A549 (cell line): ENCODE results near the gene TXLNG.

Experiments used
- CEBPB ChIP-seq, 2 experiments: fragments of >200 bp in 1 of 2; sonication (Bioruptor Twin) in 1 of 2; formaldehyde crosslinking in 1 of 2; IDR thresholded peaks; 2 replicates each; pipeline ENCODE4 v1.6.1; 2012 to 2016
- CHD2 ChIP-seq: fragments of 150-350 bp; IDR thresholded peaks from 2 replicates; pipeline ENCODE4 v1.6.1; 2014; ENCODE audit warnings: low read length; ENCODE audit not compliant: partially characterized antibody
- CTCF ChIP-seq: fragments of >200 bp; sonication (Bioruptor Twin); formaldehyde crosslinking; IDR thresholded peaks from 3 replicates; pipeline ENCODE4 v1.5.1; 2016
- HES2 ChIP-seq: fragments of >200 bp; sonication (Bioruptor Twin); formaldehyde crosslinking; IDR thresholded peaks from 2 replicates; pipeline ENCODE4 v1.6.1; 2016
- HOXA7 ChIP-seq: fragments of 250-450 bp; sonication (Bioruptor Pico); IDR thresholded peaks from 2 replicates; pipeline ENCODE4 v1.5.0; 2020; ENCODE audit warnings: mild to moderate bottlenecking, moderate library complexity
- JUN ChIP-seq, 2 experiments: fragments of >200 bp; sonication (Bioruptor Twin); formaldehyde crosslinking; IDR thresholded peaks; 2 replicates in 1 of 2; 3 replicates in 1 of 2; pipeline ENCODE4 v1.6.1; 2016 to 2017
- RAD21 ChIP-seq, 2 experiments: fragments of >200 bp in 1 of 2; sonication (Bioruptor Twin) in 1 of 2; formaldehyde crosslinking in 1 of 2; IDR thresholded peaks in 1 of 2; conservative IDR thresholded peaks in 1 of 2; 2 replicates in 1 of 2; 3 replicates in 1 of 2; pipeline ENCODE4 v1.6.1; 2012 to 2018; ENCODE audit warnings: inconsistent platforms in 1 of 2
- REST ChIP-seq: fragments of 200-600 bp; sonication (generic); IDR thresholded peaks from 2 replicates; pipeline ENCODE4 v1.6.1; 2016; ENCODE audit warnings: antibody characterized with exemption, mild to moderate bottlenecking, moderate library complexity
- RFX5 ChIP-seq: fragments of 450-650 bp; IDR thresholded peaks from 2 replicates; pipeline ENCODE4 v1.7.1; 2014; ENCODE audit warnings: antibody characterized with exemption, mild to moderate bottlenecking, moderate library complexity
- TP53 ChIP-seq: fragments of 250-450 bp; sonication (Bioruptor Pico); IDR thresholded peaks from 2 replicates; pipeline ENCODE4 v1.5.0; 2021; ENCODE audit warnings: mild to moderate bottlenecking, moderate library complexity
- TF ChIP-seq, protein P1 (sequence below): IDR thresholded peaks from 2 replicates; pipeline ENCODE4 v1.6.1; 2012
- TF ChIP-seq, protein P2 (sequence below): fragments of 250-450 bp; sonication (Bioruptor Pico); IDR thresholded peaks from 2 replicates; pipeline ENCODE4 v1.5.0; 2021; ENCODE audit warnings: mild to moderate bottlenecking, moderate library complexity, borderline replicate concordance

- TF ChIP-seq, protein P1, sequence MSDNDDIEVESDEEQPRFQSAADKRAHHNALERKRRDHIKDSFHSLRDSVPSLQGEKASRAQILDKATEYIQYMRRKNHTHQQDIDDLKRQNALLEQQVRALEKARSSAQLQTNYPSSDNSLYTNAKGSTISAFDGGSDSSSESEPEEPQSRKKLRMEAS, result no peak
- TF ChIP-seq JUN (IDR thresholded peaks at IDR 0.05) (no peak), CEBPB (IDR thresholded peaks at IDR 0.05) (peak; percentile 27 to 67; a peak in 2 of 4 replicates), CTCF (no peak), REST (no peak), RFX5 (no peak), RAD21 (conservative IDR thresholded peaks at IDR 0.05 in 1 of 2, IDR thresholded peaks at IDR 0.05 in 1 of 2) (no peak), CHD2 (no peak), HOXA7 (no peak), TP53 (no peak), HES2 (no peak)
- TF ChIP-seq, protein P2, sequence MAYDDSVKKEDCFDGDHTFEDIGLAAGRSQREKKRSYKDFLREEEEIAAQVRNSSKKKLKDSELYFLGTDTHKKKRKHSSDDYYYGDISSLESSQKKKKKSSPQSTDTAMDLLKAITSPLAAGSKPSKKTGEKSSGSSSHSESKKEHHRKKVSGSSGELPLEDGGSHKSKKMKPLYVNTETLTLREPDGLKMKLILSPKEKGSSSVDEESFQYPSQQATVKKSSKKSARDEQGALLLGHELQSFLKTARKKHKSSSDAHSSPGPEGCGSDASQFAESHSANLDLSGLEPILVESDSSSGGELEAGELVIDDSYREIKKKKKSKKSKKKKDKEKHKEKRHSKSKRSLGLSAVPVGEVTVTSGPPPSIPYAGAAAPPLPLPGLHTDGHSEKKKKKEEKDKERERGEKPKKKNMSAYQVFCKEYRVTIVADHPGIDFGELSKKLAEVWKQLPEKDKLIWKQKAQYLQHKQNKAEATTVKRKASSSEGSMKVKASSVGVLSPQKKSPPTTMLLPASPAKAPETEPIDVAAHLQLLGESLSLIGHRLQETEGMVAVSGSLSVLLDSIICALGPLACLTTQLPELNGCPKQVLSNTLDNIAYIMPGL, result no peak
Measured at GRCh38 chrX:16825264-16826035, 39.2 kb downstream of the TXLNG start.
